HEK293T (cell line): ENCODE data around the gene BRD3.
A peak's percentile ranks its signal among the peaks of the same experiment; 100 is the strongest.

Experiments
- CTCF ChIA-PET: fragments of 350-600 bp; formaldehyde crosslinking; extraction: SDS; loops from one replicate; lab custom pipeline; 2021; ENCODE audit warnings: antibody characterized with exemption, inconsistent platforms; lab: Yijun Ruan, JAX
- POLR2A ChIA-PET: fragments of 350-600 bp; formaldehyde crosslinking; extraction: SDS; loops from one replicate; lab custom pipeline; 2020; ENCODE audit warnings: antibody characterized with exemption, inconsistent platforms; lab: Yijun Ruan, JAX
- DNase-seq: peaks from one replicate; pipeline ENCODE4 v3.0.0; 2012; ENCODE audit warnings: mixed read lengths; ENCODE audit errors: extremely low spot score
- ARNT ChIP-seq: fragments of 450-650 bp; IDR thresholded peaks from 2 replicates; pipeline ENCODE4 v1.6.1; 2017; ENCODE audit warnings: mild to moderate bottlenecking
- BHLHE40 ChIP-seq: fragments of 450-650 bp; IDR thresholded peaks from 2 replicates; pipeline ENCODE4 v1.6.1; 2016; ENCODE audit warnings: mild to moderate bottlenecking, moderate library complexity, borderline replicate concordance
- CTBP1 ChIP-seq: fragments of 450-650 bp; IDR thresholded peaks from 2 replicates; pipeline ENCODE4 v1.6.1; 2016; ENCODE audit warnings: borderline replicate concordance
- ELF4 ChIP-seq: fragments of 450-650 bp; IDR thresholded peaks from 2 replicates; pipeline ENCODE4 v1.6.1; 2017; ENCODE audit warnings: antibody characterized with exemption
- FOXA1 ChIP-seq: fragments of 450-650 bp; IDR thresholded peaks from 2 replicates; pipeline ENCODE4 v1.6.1; 2016; ENCODE audit warnings: mild to moderate bottlenecking
- FOXK2 ChIP-seq: fragments of 450-650 bp; IDR thresholded peaks from 2 replicates; pipeline ENCODE4 v1.6.1; 2016; ENCODE audit warnings: mild to moderate bottlenecking
- FOXM1 ChIP-seq: fragments of 450-650 bp; IDR thresholded peaks from 2 replicates; pipeline ENCODE4 v1.6.1; 2017; ENCODE audit warnings: mild to moderate bottlenecking, borderline replicate concordance
- HDGF ChIP-seq: fragments of 450-650 bp; IDR thresholded peaks from 2 replicates; pipeline ENCODE4 v1.6.1; 2017; ENCODE audit warnings: antibody characterized with exemption, borderline replicate concordance
- L3MBTL2 ChIP-seq: fragments of 450-650 bp; conservative IDR thresholded peaks from 2 replicates; pipeline ENCODE4 v1.6.1; 2016; ENCODE audit warnings: mild to moderate bottlenecking
- LEF1 ChIP-seq: fragments of 450-650 bp; IDR thresholded peaks from 2 replicates; pipeline ENCODE4 v1.6.1; 2017; ENCODE audit warnings: mild to moderate bottlenecking, borderline replicate concordance
- NFRKB ChIP-seq: fragments of 450-650 bp; IDR thresholded peaks from 2 replicates; pipeline ENCODE4 v1.6.1; 2016; ENCODE audit warnings: mild to moderate bottlenecking, moderate library complexity
- PKNOX1 ChIP-seq: fragments of 450-650 bp; IDR thresholded peaks from 2 replicates; pipeline ENCODE4 v1.6.1; 2016
- SP1 ChIP-seq: fragments of 450-650 bp; IDR thresholded peaks from 2 replicates; pipeline ENCODE4 v1.6.1; 2017
- SUZ12 ChIP-seq: fragments of 450-650 bp; IDR thresholded peaks from 2 replicates; pipeline ENCODE4 v1.6.1; 2016; ENCODE audit warnings: mild to moderate bottlenecking
- TARDBP ChIP-seq: fragments of 450-650 bp; IDR thresholded peaks from 2 replicates; pipeline ENCODE4 v1.6.1; 2016
- ZNF384 ChIP-seq: fragments of 450-650 bp; IDR thresholded peaks from 2 replicates; pipeline ENCODE4 v1.6.1; 2016

Gene BRD3

GRCh38 chr9:133998915-133999595 is 68.8 kb downstream of the BRD3 start:
- POLR2A ChIA-PET: no interaction called here
- CTCF ChIA-PET: no interaction called here
- TF ChIP-seq HDGF (no peak), ZNF384 (no peak)
- DNase-seq: no peak

GRCh38 chr9:133997584-133997983 is 70.2 kb downstream of the BRD3 start:
- DNase-seq: no peak
- ChIA-PET POLR2A (no interaction called here), CTCF (no interaction called here)
- TF ChIP-seq HDGF (no peak), ARNT (no peak), BHLHE40 (no peak), SUZ12 (no peak), NFRKB (no peak), ZNF384 (no peak), SP1 (no peak), ELF4 (no peak), TARDBP (no peak), PKNOX1 (no peak), L3MBTL2 (no peak), CTBP1 (no peak)

- no peak for TF ChIP-seq BHLHE40
- POLR2A ChIA-PET: no interaction called here
- CTCF ChIA-PET: no interaction called here
- DNase-seq: no peak
Measured at GRCh38 chr9:133996531-133997520, 71.0 kb downstream of the BRD3 start.

GRCh38 chr9:133995012-133995896 is 72.6 kb downstream of the BRD3 start:
- POLR2A ChIA-PET: interaction anchor here (1.1 kb wide), 1 partner anchor 213 kb away, joined by 3 read pairs; no protein-coding TSS in a partner anchor
- TF ChIP-seq FOXK2 (no peak), HDGF (no peak), SUZ12 (no peak), TARDBP (no peak), BHLHE40 (no peak), ELF4 (no peak), ARNT (no peak), CTBP1 (no peak), FOXA1 (no peak), ZNF384 (no peak)
- peak; percentile 41 for DNase-seq
- CTCF ChIA-PET: interaction anchor here (1.0 to 3.3 kb wide), 4 partner anchors 10 to 213 kb away, joined by 3 to 23 read pairs (median 6); no protein-coding TSS in a partner anchor

GRCh38 chr9:133994353-133995011 is 73.3 kb downstream of the BRD3 start:
- ChIA-PET CTCF (interaction anchor here (1.0 to 3.3 kb wide), 8 partner anchors 10 to 268 kb away, joined by 3 to 23 read pairs (median 6); partner anchors contain the start of gene BRD3OS), POLR2A (interaction anchor here (1.1 to 1.3 kb wide), 2 partner anchors 11 to 212 kb away, joined by 3 read pairs; no protein-coding TSS in a partner anchor)
- TF ChIP-seq FOXK2 (no peak), ELF4 (no peak), BHLHE40 (no peak), ARNT (no peak), NFRKB (no peak), LEF1 (no peak), PKNOX1 (no peak), L3MBTL2 (no peak), FOXM1 (no peak), FOXA1 (no peak), TARDBP (no peak), ZNF384 (no peak), CTBP1 (no peak), HDGF (no peak), SP1 (no peak), SUZ12 (no peak)
- DNase-seq: peak; percentile 86
